Chondrocyte (in vitro differentiated cells): ENCODE data around the gene CYTH3. TPM values are rescaled to one million over a fixed set of nuclear protein-coding genes. Genes with fewer than 3 reads are reported as not detected.

Experiments used
- DNase-seq: peaks from one replicate; pipeline ENCODE4 v3.0.0; 2021; ENCODE audit warnings: mixed read lengths, low spot score
- H3K27ac Mint-ChIP-seq: one replicate; pipeline ENCODE4 v1.8.0; 2021; ENCODE audit warnings: mild to moderate bottlenecking, moderate library complexity, mixed read lengths; ENCODE audit not compliant: unreplicated experiment
- H3K27me3 Mint-ChIP-seq: 2 replicates; pipeline ENCODE4 v1.8.0; 2021; ENCODE audit warnings: low read depth, mixed read lengths
- H3K36me3 Mint-ChIP-seq: 2 replicates; pipeline ENCODE4 v1.8.0; 2021; ENCODE audit warnings: low read depth, mixed read lengths
- H3K4me1 Mint-ChIP-seq: 2 replicates; pipeline ENCODE4 v1.8.0; 2021; ENCODE audit warnings: low read depth, mild to moderate bottlenecking, mixed read lengths
- H3K4me3 Mint-ChIP-seq: one replicate; pipeline ENCODE4 v1.8.0; 2021; ENCODE audit warnings: mild to moderate bottlenecking, moderate library complexity, mixed read lengths; ENCODE audit not compliant: unreplicated experiment
- H3K9me3 Mint-ChIP-seq: 2 replicates; pipeline ENCODE4 v1.8.0; 2021; ENCODE audit warnings: low read depth, mixed read lengths
- CTCF ChIP-seq: fragments of 200-600 bp; sonication (generic); IDR thresholded peaks from 2 replicates; pipeline ENCODE4 v1.5.0; 2021; ENCODE audit warnings: antibody characterized with exemption, mild to moderate bottlenecking, moderate library complexity
- total RNA-seq: library from RNA; stranded (reverse); gene quantifications from 3 replicates; pipeline ENCODE4 v1.2.1, GENCODE V29; 2021

Gene CYTH3
- total RNA-seq, 1 donor from 2014 or later = 58.4 TPM

GRCh38 chr7:6273917-6274630, 1.6 kb upstream of the CYTH3 start:
- H3K4me3 Mint-ChIP-seq = no peak overlapping the region
- H3K27ac Mint-ChIP-seq = no peak overlapping the region
- H3K27me3 Mint-ChIP-seq = no peaks in the 10 kb centered on the region
- H3K9me3 Mint-ChIP-seq = no peaks in the 10 kb centered on the region
- H3K36me3 Mint-ChIP-seq = no peaks in the 10 kb centered on the region
- TF ChIP-seq CTCF = no peak
- DNase-seq = no peak
- H3K4me1 Mint-ChIP-seq = peaks cover 56% of the 10 kb centered on the region

- peak overlapping the region; percentile 21 for H3K4me3 Mint-ChIP-seq
- DNase-seq = no peak
- no peaks in the 10 kb centered on the region for H3K27me3 Mint-ChIP-seq
- TF ChIP-seq CTCF = no peak
- H3K4me1 Mint-ChIP-seq = peaks cover 62% of the 10 kb centered on the region
- H3K9me3 Mint-ChIP-seq = no peaks in the 10 kb centered on the region
- H3K27ac Mint-ChIP-seq = no peak overlapping the region
- no peaks in the 10 kb centered on the region for H3K36me3 Mint-ChIP-seq
Observed at GRCh38 chr7:6273380-6273837, 985 bp upstream of the CYTH3 start.

GRCh38 chr7:6271694-6272440, 557 bp downstream of the CYTH3 start:
- H3K4me3 Mint-ChIP-seq = peak overlapping the region; percentile 94
- H3K27me3 Mint-ChIP-seq = no peaks in the 10 kb centered on the region
- no peaks in the 10 kb centered on the region for H3K36me3 Mint-ChIP-seq
- peaks cover 64% of the 10 kb centered on the region for H3K4me1 Mint-ChIP-seq
- TF ChIP-seq CTCF = no peak
- H3K9me3 Mint-ChIP-seq = no peaks in the 10 kb centered on the region
- H3K27ac Mint-ChIP-seq = peak overlapping the region; percentile 93
- DNase-seq = no peak

- Mint-ChIP-seq H3K4me1 (peaks cover 66% of the 10 kb centered on the region), H3K27me3 (no peaks in the 10 kb centered on the region), H3K36me3 (no peaks in the 10 kb centered on the region), H3K9me3 (no peaks in the 10 kb centered on the region), H3K4me3 (peak overlapping the region; percentile 94), H3K27ac (peak overlapping the region; percentile 93)
- TF ChIP-seq CTCF = peak; percentile 79
- no peak for DNase-seq
Observed at GRCh38 chr7:6271060-6271658, 1.3 kb downstream of the CYTH3 start.

GRCh38 chr7:6269527-6269926, 2.9 kb downstream of the CYTH3 start:
- Mint-ChIP-seq H3K27ac (peak overlapping the region; percentile 43), H3K4me3 (peak overlapping the region; percentile 51), H3K9me3 (no peaks in the 10 kb centered on the region), H3K4me1 (peaks cover 71% of the 10 kb centered on the region), H3K36me3 (peaks cover 3% of the 10 kb centered on the region), H3K27me3 (no peaks in the 10 kb centered on the region)
- TF ChIP-seq CTCF = no peak
- DNase-seq = no peak
